HG03439 (cell line): ENCODE results near the gene LCE2B.
"Not testable (repeated sequence)": the region's sequence is repeated elsewhere in the genome, so short reads cannot be mapped to it uniquely, and the experiment has no call there.

Experiments used
- ATAC-seq: cut with Tn5 transposase; IDR thresholded peaks from one replicate; pipeline ENCODE4 v1.9.1; 2021; ENCODE audit warnings: mild to moderate bottlenecking, moderate library complexity; ENCODE audit not compliant: unreplicated experiment

LCE2B gene, protein sequence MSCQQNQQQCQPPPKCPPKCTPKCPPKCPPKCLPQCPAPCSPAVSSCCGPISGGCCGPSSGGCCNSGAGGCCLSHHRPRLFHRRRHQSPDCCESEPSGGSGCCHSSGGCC

DNA sequence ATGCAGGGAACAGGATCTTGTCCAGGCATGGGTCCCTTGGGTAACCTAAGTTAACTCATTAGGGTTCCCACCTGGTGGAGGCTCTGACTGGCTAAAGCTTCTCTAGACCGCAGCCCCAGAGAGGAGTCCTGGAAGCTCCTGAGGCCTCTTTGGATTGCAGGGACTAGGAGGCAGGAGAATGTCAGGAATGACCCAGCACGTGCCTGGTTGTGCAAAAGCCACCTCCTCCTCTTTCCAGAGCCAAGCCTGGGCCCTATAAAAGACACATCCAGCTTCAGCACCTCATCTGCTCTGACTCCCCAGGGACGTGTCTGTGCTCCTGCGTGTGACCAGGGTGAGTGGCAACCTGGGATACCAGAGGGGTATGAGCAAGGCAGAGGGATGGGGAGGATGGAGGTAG is at the start of gene LCE2B:
Gene LCE2B (plus strand): TSS at position 301 of the 400 bp plus-strand sequence. CDS start 721 bp downstream, outside the sequence.
- not testable (repeated sequence) for ATAC-seq

- no peak for ATAC-seq
These were observed 45.6 kb upstream of the LCE2B start for GRCh38 chr1:152640351-152640750.

GRCh38 chr1:152643945-152644344 is 42.0 kb upstream of the LCE2B start:
- ATAC-seq: no peak

DNA sequence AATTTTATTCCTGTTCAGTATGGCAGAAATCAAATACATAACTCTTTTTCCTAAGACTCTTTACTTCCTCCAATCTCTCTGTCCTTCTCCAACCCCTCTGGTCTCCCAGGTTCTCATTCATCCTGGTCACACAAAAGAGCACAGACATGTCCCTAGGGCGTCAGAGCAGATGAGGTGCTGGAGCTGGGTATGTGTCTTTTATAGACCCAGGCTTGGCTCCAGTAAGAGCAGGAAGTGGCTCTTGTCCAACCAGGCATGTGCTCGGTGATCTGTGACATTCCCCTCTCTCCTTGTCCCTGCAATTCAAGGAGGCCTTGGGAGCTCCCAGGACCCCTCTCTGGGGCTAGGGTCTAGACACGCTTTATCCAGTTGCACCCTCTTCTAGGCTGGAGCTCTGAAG is 40.8 kb upstream of the LCE2B start:
- no peak for ATAC-seq

- ATAC-seq: no peak
These were observed 39.3 kb upstream of the LCE2B start for GRCh38 chr1:152646656-152647055.

DNA sequence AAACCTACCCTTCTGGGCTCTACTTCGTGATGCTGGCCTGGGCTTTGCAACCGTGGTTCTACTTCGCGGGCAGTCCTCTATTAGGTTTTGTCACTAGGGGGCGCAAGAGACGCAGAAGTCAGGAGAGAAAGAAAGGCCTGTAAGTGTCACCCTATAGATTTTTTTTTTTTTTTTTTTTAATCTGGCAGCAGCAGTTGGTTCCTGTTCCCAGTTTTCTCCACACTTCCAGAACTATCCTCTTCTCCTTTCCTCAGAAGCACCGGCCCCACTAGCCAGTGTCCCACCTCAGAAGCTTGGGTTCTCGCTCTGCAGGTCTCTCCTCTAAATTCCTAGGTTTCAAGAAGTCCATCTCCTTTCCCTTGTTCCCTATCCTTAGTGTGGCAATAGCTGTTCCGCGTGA is 31.8 kb upstream of the LCE2B start:
- no peak for ATAC-seq

DNA sequence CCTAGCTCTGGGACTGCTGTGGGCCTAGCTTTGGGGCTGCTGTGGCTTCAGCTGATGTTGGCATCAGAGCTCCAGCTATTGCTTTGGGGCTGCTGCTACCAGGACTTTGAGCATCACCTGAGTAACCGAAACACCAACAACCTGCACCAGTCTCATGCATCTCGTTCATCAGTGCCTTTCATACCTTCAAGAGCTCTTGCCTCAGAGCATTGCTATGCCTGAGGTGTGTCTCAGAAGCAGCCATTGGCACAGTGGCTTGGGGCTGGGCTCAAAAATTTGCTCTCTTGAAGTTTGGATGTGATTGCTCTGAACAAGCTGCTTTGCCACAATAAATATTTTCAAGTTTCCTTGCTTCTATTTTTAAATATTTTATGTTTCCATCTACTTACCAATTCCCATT is 29.5 kb upstream of the LCE2B start:
- ATAC-seq: no peak

DNA sequence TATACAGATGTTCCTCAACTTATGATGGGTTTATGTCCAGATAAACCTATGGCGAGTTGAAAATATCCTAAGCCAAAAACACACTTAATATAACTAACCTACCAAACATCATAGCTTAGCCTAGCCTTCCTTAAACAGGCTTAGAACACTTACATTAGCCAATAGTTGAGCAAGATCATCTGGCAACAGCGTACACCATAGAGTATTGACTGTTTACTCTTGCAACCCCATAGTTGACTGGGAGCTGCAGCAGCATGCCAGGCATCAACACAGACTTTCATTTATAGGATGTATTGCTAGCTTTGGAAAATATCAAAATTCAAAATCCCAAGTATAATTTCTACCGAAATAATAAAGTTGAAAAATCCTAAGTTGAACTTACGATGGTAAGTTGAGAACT is 28.2 kb upstream of the LCE2B start:
- no peak for ATAC-seq

GRCh38 chr1:152658649-152659048 is 27.3 kb upstream of the LCE2B start:
- no peak for ATAC-seq

DNA sequence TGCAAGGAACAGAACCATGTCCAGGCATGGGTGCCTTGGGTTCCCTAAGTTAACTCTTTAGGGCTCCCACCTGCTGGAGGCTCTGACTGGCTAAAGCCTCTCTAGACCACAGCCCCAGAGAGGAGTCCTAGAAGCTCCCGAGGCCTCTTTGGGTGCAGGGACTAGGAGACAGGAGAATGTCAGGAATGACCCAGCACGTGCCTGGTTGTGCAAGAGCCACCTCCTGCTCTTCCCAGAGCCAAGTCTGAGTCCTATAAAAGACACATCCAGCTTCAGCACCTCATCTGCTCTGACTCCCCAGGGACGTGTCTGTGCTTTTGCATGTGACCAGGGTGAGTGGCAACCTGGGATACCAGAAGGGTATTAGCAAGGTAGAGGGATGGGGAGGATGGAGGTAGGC is 22.8 kb upstream of the LCE2B start, which contains the start of gene LCE2D:
Gene LCE2D (plus strand): TSS at position 283 of the 400 bp plus-strand sequence. CDS start 726 bp downstream, outside the sequence.
- ATAC-seq: no peak

DNA sequence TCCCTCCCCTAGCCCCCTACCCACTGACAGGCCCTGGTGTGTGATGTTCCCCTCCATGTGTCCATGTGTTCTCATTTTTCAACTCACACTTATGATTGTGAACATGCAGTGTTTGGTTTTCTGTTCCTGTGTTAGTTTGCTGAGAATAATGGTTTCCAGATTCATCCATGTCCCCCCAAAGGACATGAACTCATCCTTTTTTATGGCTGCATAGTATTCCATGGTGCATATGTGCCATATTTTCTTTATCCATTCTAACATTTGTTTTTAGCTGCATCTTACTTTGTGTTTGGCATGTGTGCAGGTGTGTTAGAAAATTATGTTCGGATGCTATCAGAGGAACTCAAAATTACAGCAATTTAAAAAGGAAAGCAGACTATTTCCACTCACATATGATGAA is 19.8 kb upstream of the LCE2B start:
- ATAC-seq: not testable (repeated sequence)

GRCh38 chr1:152667648-152668047 is 18.3 kb upstream of the LCE2B start:
- no peak for ATAC-seq

DNA sequence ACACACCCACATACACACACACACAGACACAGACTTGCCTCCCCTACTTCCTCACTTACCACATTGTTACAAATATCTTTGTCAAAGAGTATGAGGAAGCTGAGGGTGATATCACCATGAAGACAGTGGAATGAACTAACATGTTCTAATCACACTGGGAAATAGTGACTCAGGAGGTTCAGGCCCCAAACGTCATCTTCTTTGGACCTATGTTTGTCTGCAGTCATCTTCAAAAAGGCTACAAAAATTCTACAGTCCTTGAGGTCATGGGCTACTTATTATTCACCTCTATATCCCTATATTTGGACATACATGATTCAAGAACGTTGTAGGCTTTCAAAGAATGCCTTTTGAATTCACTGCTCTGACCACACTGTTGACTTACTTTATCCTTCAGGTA is 12.9 kb upstream of the LCE2B start:
- no peak for ATAC-seq

DNA sequence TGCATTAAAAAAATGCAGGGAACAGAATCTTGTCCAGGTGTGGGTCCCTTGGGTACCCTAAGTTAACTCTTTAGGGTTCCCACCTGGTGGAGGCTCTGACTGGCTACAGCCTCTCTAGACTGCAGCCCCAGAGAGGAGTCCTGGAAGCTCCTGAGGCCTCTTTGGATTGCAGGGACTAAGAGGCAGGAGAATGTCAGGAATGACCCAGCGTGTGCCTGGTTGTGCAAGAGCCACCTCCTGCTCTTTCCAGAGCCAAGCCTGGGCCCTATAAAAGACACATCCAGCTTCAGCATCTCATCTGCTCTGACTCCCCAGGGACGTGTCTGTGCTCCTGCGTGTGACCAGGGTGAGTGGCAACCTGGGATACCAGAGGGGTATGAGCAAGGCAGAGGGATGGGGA is 10.9 kb upstream of the LCE2B start, which contains the start of gene LCE2C:
Gene LCE2C (plus strand): TSS at position 297 of the 400 bp plus-strand sequence. CDS start 737 bp downstream, outside the sequence.
- ATAC-seq: not testable (repeated sequence)

- no peak for ATAC-seq
These were observed 6.5 kb upstream of the LCE2B start for GRCh38 chr1:152679459-152679858.

GRCh38 chr1:152681616-152682015 is 4.3 kb upstream of the LCE2B start:
- no peak for ATAC-seq

GRCh38 chr1:152683846-152684245 is 2.1 kb upstream of the LCE2B start:
- no peak for ATAC-seq

- no peak for ATAC-seq
These were observed 12.0 kb downstream of the LCE2B start, which contains the start of gene LCE2A for GRCh38 chr1:152697701-152698600. LCE2A (plus strand) TSS chr1:152698345; CDS start chr1:152698902, 557 bp downstream.

- ATAC-seq: no peak
These were observed 13.8 kb downstream of the LCE2B start for GRCh38 chr1:152699746-152700145.

- no peak for ATAC-seq
These were observed 21.9 kb downstream of the LCE2B start, which contains the start of gene LCE4A for GRCh38 chr1:152707860-152708259. LCE4A (plus strand) TSS chr1:152708160; CDS start chr1:152709076, 916 bp downstream.

DNA sequence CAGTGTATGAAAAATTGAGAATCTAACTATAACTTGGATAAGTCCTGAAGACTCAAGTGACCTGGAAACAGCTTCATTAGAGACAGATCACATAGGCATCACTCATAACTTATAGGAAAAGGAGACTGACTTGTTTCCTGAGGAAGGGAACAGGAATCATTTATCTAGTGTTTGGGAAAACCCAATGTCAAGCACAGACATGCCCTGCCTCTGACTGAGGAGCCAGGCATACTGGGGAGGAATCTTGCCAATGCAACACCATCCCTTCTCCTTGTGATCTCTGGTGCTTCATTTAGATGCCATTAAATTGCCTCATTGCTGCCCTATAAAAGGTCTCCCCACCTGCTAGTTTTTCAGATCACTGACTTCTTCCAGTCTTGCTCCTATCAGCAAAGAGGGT is 32.3 kb downstream of the LCE2B start:
- ATAC-seq: no peak

GRCh38 chr1:152725261-152725660 is 39.3 kb downstream of the LCE2B start:
- ATAC-seq: no peak
